Neural cell (in vitro differentiated cells): Measurements from ENCODE around the gene TTC34.

Experiments used
- CTCF ChIP-seq: fragments of 450-650 bp; IDR thresholded peaks from 2 replicates; pipeline ENCODE4 v1.5.1; 2014; ENCODE audit warnings: antibody characterized with exemption, mild to moderate bottlenecking, moderate library complexity; ENCODE audit not compliant: poor library complexity, severe bottlenecking
- POLR2AphosphoS5 ChIP-seq: IDR thresholded peaks from 2 replicates; pipeline ENCODE4 v1.6.1; 2012
- REST ChIP-seq: IDR thresholded peaks from 2 replicates; pipeline ENCODE4 v1.6.1; 2012; ENCODE audit warnings: borderline replicate concordance

- TF ChIP-seq REST (no peak), CTCF (no peak), POLR2AphosphoS5 (no peak)
Observed at GRCh38 chr1:2824999-2825398, 23.5 kb upstream of the TTC34 start.
